HG02973 (cell line): Measurements from ENCODE around the gene DRG2.

Experiments
- ATAC-seq: cut with Tn5 transposase; IDR thresholded peaks from one replicate; pipeline ENCODE4 v1.9.1; 2021; ENCODE audit warnings: moderate library complexity; ENCODE audit not compliant: unreplicated experiment

The DRG2 gene

DNA sequence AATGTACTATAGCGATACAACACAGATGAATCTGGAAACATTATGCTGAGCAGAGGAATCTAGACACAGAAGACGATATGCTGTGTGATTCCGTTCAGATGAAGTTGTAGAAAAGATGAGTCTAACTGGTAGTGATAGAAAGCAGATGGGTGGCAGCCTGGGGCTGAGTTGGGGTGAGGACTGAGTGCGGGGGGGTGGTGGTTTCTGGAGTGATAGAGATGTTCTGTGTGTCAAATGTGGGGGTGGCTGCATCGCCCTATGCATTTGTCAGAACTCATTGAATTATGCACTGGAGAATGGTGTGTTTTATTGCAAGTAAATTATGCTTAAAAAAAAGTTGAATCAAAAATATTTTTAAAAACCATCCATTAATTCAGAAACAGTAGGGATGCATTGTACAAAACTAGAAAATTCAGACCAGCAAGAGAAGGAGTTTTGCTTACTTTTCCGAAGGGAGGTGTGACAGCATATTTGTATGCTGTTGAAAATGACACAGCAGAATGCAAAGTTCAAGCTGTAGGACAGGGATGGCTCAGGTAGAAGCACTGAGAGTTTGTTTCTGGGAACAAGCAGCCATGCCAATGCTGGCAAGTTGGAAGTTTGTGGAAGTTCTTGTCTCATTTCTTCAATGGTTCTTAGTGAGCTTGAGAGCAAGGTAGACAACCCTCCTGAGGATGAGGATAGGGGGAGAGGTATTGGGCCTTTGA lies 13.0 kb upstream of the DRG2 start:
- no peak for ATAC-seq

DNA sequence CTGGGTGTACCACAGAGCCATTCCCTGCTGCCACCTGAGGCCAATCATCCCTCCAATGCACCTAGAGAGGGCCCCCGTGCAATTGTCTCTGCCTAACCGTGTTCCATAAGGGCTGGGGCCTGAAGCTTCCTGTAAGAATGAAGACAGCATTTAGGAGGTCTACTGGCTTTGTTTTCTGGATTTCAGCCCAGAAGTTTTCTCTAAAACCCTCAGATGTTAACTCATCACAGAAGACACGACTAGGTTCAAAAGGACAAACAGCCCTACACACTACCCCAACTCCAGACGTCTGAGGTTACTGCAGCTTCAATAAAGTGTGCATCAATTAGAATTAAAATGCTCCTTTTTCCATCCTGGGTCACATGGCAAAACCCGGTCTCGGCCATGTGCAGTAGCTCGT lies 10.8 kb upstream of the DRG2 start:
- no peak for ATAC-seq

DNA sequence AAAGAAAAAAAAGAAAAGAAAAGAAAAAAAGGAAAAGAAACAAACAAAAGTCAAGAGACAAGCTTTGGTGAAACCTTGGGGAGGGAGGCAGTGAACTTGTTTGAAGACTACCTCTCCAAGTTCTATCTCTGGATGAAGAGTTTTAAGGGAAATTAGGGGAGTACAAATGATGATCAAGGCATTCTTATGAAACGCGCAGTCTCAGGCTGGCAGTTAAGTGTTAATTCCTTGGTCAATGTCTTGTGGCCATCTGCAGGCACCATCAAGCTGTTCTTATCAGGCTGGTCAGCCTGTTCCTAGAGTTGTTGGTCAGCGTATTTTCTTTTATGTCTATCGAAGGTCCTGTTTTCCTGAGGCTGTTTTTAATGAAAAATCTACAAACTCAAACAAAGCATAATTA lies 8.2 kb upstream of the DRG2 start:
- ATAC-seq: no peak

DNA sequence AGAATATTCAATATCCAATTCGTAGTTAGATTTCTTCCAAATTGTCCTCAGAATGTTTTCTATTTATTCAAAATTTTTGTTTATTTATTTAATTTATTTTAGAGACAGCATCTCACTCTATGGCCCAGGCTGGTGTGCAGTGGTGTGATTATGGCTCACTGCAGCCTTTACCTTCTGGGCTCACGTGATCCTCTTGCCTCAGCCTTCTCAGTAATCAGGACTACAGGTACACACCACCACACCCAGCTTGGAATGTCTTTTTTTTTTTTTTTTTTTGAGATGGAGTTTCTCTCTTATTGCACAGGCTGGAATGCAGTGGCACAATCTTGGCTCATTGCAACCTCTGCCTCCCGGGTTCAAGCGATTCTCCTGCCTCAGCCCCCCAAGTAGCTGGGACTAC lies 3.5 kb upstream of the DRG2 start:
- ATAC-seq: no peak

DNA sequence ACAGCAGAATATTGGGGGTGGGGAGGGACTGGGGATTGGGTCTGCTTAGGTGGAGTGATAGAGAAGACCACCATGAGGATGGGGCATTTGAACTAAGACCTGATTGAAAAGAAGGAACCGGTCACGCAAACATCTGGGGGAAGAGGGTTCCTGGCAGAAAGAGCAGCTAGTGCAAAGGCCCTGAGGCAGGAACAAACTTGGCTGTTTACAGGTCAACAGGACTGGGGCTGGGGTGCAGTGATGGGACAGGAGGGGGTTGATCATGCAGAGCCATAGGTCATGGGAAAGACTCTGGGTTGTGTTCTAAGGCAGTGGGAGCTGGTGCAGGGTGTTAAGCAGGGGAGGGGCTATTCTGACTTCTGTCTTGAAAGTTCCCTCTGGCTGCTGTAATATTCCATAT lies 1.9 kb downstream of the DRG2 start:
- no peak for ATAC-seq

DNA sequence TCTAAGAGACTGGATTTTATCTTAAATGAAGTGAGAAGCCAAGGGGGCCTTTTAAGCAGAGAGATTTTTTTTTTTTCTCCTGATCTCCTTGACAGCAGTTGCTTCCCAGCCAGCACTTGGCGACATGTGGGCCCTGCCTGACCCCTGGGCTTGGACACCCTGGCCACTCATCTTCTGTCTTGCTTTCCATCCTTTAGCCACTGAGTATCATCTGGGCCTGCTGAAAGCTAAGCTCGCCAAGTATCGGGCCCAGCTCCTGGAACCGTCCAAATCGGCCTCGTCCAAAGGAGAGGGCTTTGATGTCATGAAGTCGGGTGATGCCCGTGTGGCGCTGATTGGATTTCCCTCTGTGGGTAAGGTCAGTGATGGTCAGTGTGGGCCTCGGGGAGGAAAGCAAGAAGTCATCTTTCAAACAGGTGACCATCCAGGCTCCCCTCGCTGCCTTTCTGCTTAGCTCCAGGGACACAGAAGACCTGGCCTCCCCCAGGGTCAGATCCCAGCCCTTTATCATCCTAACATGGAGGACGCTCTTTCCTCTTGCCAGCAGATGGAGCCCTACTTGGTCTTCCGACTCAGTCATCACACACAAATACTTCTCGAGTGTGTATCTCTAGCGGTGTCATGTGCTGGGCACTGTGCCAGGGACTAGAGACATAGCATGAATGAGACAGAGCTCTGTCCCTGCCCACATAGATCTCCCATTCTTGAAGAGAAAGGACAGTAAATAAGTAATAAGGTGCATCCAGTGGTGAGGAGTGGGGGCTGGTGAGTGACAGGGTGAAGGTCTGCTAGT lies 6.1 kb downstream of the DRG2 start:
- no peak for ATAC-seq

DNA sequence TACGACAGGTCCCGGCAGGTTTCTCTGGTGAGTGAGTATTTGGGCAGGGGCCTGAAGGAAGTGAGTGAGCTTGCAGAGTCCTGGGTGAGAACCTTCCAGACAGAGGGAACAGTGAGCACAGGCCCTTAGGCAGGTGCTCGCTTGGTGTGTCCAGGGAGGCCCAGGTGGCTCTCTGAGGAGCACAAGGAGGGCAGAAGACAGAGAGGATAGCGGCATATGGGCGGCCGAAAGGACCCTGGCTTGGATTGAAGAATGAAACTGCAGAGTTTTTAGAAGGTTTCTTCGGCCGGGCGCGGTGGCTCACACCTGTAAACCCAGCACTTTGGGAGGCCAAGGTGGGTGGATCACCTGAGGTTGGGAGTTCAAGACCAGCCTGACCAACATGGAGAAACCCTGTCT lies 6.7 kb downstream of the DRG2 start:
- no peak for ATAC-seq

DNA sequence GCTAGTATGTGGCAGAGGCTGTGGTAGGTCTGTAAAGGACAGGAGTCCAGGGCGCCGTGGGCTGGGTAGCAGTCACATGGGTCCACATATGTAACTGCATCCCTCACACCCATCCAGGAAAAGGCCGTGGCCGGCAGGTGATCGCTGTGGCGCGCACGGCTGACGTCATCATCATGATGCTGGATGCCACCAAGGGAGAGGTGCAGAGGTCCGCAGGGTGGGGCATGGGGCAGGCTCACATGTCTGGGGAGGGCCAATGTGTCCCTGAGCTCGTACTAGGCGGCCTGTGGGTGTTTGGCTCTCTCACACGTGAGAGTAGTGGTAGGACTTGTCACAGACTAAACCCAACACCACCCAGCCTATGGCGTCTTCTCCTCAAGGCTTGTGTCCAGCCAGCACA lies 11.8 kb downstream of the DRG2 start:
- no peak for ATAC-seq

DNA sequence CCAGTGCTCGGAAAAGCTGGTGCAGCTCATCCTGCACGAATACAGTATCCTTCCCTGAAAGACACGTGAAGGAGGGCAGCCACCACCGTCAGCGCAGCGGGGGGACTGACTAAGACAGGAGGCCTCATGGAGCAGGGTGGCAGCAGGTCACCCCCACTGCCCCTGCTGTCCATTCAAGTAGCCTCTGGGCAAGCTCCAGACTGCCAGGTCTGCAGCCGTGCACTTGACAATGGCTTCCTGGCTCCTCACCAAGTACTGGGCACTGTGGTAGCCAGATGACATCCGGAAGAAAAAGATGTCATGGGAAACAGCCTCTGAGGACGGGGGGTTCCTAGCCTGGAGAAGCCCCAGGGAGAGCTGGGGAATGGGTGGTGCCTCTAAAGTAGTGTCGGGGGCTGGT lies 12.9 kb downstream of the DRG2 start:
- ATAC-seq: no peak

DNA sequence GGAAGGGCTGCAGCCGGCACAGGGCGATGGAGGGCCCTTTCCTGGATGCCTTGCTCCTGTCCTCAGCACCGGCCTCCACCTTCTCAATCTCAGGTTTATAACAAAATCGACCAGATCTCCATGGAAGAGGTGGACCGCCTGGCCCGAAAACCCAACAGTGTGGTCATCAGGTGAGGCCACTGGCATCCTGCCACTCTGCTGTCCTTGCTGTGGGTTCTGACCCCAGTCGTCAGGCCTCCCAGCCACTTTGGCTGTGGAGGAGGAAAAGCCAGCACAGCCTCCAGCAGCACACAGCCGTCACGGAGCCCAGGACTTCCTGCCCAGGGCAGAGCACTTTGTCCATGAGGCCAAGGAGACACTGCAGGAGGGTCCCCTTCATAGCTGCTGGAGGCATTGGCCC lies 14.1 kb downstream of the DRG2 start:
- no peak for ATAC-seq

DNA sequence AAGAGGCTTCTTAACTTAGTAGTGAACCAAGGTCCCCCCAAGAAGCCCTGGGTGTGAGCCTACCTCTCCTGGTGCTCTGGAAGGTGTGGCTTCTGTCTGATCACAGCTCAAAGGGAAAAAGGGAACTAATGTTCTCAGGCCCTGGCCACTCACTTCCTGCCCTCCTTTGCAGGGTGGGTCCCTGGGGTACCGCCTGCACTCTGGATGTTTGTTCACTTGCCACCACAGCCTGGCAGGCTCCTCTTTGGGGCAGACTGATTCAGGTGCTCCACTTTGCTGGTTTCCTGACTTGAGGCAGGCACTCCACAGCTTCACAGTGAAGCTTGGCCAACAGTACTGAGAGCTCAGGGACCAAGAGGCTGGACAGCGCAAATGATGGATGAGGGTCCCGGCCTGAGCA lies 14.9 kb downstream of the DRG2 start:
- ATAC-seq: no peak

DNA sequence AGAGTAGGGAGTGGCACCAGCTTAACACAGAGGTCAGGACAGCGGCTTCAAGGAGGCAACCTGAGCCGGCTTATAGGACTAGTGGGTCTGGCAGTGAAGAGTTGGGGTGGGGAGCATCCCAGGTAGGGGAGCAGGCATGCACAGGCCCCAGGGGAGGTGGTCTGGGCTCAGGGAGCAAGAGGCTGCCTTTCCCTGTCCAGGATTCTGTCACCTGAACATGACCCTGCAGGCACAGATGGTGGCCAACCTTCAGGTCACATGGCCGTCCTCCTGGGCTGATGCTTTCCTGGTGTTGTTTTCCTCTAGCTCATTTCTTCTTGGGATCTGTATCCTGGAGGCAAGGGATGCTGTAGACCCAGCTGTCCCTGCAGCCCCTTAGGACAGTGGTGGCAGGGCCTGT lies 17.3 kb downstream of the DRG2 start:
- no peak for ATAC-seq

DNA sequence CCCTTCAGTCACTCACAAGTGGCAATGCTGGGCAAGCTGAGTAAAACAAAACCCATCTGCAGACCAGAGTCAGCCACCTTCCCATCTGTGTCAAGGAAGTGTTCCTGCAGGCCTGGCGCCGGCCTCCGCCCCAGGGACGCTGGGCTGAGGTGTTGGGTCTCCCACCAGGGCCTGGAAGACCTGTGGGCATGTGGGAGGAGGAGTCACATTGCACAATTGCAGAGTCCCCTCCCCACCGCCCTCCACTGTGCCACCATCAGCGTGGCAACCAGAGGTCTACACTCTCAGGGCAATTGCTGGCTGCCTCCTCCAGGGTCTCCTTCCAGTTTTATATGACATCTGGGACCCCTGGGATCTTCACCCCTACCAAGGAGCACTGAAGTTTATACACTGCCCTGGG lies 17.8 kb downstream of the DRG2 start:
- ATAC-seq: no peak

DNA sequence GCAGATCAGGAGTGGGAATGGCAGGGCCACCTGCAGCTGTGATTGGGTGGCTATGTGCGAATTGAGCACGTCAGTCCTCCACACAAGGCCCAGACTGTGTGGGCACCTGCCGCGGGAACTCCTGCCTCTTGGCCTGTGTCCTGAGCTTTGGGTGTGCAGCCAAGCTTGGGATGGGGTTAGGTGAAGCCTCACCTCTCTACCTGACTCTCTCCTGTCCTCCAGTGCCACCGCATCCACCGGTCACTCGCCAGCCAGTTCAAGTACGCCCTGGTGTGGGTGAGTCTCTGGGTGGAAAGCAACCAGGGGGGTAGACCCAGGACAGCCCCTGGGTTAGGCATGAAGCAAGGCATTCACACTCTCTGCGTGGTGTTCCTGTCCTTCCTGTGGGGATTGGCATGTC lies 18.5 kb downstream of the DRG2 start:
- ATAC-seq: no peak

DNA sequence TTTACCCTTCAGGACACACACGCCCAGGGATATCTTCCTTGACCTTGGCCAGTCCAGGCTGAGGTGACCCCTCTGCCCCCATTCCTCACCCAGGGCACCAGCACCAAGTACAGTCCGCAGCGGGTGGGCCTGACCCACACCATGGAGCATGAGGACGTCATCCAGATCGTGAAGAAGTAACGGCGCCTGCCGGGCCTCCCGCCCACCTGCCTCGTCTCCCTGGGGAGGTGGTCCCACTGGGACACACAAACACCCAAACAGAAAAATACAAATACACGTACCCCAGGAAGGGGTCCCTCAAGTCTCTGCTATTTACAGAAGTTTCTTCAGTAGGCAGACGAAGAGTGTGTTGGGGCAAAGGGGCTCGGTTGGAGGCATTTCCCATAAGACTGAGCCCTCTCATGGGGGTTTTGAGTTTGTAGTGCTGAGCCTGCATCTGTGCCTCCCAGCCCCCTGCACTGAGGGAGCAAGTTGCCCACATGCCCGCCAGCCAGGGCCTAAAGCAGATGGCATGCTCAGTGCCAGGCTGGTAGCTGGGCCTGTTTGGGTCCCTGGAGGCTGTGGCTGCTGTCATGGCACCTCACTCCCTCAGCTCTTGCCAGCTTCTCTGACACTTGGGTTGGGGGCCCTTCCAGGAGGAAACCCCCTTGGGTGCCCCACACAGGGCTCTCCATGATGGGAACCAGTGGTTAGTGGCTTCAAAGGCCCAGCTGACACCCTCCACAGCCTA lies 19.5 kb downstream of the DRG2 start:
- no peak for ATAC-seq

DNA sequence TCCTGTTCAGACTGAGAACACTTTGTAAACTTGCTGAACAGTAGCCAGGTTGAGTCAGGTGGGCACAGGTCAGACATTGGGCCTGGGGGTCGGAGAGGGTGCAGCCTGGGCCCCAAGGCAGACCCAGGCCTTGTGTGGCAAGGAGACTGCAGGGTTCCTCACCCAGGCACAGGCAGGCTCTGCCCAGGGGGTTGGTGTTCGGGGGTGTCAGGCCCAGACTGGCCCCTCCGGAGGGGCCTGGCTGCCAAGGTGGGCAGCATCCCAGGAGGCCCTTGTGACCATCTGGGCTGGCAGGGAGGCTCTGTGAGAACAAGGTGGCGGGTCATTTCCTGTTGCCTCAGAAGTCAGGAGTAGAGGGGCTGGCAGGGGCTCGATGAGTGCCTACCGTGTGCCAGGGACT lies 20.2 kb downstream of the DRG2 start:
- no peak for ATAC-seq

DNA sequence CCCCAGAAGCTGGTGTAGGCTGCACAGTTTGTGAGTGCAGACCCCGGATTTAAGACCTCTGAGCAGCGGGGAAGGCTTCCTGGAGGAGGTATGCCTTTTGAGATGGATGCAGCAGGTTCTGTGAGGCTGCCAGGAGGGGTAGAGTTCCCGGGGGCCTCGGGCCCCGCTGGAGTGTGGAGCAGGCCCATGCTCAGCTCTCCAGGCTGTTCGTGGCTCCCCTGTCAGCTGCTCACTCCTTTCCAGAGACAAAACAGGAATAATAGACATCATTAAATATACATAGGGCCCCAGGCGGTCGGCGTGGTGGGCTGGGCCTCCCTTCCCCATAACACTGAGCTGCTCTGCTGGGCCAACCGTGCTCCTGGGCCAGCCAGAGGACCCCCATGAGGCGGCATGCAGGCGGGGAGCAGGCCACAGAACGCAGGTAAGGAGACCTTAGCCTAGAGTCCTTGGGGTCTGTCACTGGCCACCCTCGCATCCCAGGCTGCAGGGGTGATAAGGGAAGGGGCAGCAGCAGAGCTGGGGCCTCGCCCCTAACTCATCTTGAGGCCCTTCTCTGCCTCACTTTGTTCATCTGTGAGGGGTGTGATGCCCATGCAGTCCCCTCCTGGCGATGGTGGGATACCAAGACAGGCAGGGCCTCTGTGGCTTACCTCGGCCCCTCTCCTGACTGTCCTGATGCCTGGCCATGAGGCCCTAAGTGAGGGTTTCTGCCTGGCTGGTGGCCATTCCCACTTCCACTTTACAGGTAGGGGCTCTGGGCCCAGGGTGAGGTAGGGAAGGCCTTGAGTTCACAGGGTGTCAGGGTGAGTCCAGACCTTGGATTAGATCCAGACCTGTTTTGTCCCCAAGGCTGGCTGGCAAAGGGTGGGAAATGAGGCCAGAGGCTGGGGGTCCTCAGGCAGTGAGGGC lies 20.9 kb downstream of the DRG2 start, which contains the start of gene MYO15A:
Gene MYO15A, plus strand, starts transcription at position 356 of the 912 bp plus-strand sequence. CDS start 10,045 bp downstream, outside the sequence.
- no peak for ATAC-seq

DNA sequence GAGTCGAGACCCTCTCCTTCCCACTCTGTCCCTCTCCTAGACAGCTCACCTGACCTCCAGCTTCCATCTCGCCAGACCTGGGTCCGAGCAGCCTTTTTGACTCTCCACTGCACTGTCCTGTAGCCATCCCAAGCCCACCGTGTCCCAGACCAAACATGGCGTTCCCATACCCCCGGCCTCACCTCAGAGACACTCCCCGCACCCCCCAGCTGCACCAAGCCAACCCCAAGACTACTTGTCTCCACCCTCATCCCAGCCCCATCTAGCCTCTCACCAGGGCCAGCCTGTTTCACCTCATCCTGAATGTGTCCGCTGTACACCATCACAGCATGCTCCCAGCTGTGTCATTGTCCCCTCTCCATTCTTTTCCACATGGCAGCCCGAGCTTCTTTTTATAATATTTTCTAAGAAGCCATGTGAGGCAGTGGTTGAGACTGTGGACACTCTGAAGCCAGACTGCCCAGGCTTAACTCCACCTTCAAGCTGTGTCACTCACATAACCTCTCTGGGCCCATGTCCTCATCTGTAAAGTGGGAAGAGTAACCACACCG lies 22.3 kb downstream of the DRG2 start:
- no peak for ATAC-seq

DNA sequence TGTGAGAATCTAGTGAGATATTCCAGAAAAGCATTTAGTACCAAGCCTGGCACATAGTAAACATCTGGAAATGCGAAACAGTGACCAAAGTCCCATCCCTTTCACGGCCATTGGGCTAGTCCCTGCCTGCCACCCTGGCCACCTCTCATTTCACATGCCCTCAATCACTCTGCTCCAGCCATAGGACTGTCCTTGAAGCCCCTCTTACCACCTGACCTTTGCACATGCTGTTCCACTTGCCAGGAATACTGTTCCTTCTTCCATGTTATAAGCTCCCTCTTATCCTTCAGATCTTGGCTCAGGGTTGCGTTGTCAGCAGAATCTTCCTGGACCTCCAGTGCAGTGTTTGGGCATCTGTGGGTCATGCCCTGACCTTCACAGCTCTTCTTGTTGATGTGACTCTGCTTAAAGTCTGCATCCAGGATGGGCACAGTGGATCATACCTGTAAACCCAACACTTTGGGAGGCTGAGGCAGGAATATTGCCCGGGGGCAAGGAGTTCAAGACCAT lies 22.9 kb downstream of the DRG2 start:
- ATAC-seq: no peak

DNA sequence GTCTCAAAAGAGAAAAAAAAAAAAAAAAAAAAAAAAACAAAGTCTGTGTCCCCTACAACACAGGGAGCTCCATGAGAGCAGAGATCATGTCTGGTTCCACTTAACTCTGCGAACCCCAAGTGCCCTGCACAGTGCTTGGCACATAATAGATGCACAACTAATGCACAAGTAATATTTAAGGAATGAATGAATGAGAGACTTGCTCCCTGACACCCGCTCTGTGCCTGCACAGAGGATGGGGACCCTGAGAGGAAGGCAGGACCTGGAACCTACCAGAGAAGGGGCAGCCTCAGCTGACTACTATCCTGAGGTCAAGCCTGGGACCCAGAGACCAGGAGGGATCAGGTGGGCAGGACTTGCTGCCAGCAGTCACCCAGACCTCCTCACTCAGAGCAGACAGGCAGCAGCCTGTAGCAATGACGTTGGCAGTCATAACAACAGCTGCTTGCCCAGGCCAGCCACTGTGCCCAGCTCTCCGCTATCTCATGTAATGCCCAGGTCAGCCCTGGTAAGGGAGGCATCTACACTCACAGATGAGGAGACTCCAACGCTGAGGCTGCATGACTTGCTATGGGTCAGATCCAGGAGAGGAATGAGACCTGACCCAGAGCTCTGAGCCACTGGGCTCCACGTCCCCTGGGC lies 23.7 kb downstream of the DRG2 start:
- no peak for ATAC-seq
